ENCODE results near the gene MEIOB.

DNA sequence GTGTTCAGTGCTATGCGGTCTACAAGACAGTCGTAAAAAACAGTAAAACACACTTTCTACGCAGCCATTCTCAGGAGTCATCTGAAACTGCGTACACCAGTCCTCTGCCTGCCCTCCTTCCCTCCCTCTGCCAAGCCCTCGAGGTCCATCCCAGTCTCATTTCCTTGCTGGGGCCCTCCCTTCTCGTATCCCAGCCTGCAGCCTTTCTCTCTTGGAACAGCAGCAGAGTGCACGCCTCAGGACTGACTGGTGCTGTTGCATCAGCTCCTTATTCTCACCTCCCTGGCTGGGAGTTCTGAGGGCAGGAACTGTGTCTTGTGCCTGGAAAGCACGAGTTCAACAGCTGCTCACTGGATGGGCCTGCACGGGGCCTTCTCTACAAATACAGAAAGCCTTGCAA is 32.4 kb downstream of the MEIOB start:
- TF ChIP-seq, protein P1, sequence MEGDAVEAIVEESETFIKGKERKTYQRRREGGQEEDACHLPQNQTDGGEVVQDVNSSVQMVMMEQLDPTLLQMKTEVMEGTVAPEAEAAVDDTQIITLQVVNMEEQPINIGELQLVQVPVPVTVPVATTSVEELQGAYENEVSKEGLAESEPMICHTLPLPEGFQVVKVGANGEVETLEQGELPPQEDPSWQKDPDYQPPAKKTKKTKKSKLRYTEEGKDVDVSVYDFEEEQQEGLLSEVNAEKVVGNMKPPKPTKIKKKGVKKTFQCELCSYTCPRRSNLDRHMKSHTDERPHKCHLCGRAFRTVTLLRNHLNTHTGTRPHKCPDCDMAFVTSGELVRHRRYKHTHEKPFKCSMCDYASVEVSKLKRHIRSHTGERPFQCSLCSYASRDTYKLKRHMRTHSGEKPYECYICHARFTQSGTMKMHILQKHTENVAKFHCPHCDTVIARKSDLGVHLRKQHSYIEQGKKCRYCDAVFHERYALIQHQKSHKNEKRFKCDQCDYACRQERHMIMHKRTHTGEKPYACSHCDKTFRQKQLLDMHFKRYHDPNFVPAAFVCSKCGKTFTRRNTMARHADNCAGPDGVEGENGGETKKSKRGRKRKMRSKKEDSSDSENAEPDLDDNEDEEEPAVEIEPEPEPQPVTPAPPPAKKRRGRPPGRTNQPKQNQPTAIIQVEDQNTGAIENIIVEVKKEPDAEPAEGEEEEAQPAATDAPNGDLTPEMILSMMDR (IDR thresholded peaks at IDR 0.05; ENCODE audit: low read length): no peak
- no peak for TF ChIP-seq EZH2phosphoT487 (IDR thresholded peaks at IDR 0.05; ENCODE audit: low read length)
- TF ChIP-seq EZH2 (optimal IDR thresholded peaks at IDR 0.05; ENCODE audit: low read depth, low read length): no peak
